ENCODE measurements around the gene KLHL21. TPM values are rescaled to one million over a fixed set of nuclear protein-coding genes. Genes with fewer than 3 reads are reported as not detected.

The KLHL21 gene
- total and polyA plus RNA-seq, 2 experiments from 2014 or later, result 17.7 to 39.3 TPM

DNA sequence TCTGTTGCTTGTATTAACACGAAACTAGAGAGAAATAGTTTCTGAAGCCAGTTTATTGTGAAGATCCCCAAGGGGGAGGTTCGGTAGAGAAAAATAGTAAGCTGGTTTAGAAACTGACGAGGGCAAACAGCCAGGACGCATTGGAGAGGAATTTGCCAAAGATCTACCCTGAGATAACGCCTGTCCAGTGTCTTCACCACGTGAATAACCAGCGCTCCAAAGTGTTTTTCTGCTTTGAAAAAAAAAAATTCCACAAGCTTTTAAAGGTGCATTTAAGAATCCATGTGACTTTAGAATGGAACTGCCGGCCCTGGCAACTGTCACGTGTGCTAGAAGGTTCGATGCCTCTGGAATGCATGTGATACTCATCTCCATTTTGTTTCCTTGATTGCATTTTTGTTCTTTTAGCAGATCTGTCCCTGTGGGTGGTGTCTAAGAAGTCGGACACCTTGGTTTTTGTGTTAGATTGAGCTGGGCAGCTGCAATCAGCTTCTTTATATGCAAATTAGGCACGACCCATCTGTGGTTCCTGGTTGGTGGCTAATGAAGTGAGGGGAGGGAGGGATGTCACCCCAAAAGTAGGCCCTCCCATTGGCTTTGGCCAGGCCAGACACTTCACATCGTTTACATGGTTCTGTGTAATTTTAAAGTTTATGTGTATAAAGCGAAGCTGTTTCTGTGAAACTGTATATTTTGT, 20.7 kb upstream of the KLHL21 start:
- Histone ChIP-seq H3K79me2 (ENCODE audit: insufficient read depth) (peaks cover 90% of the 10 kb centered on the region), H4K20me1 (ENCODE audit: insufficient read depth) (no peaks in the 10 kb centered on the region), H3F3A (ENCODE audit: insufficient read depth) (peaks cover 30% of the 10 kb centered on the region), H3K27ac (no peak overlapping the region), H3K9ac (no peak overlapping the region), H3K9me3 (ENCODE audit: low read depth) (no peaks in the 10 kb centered on the region), H3K27me3 (replicated peaks; ENCODE audit: insufficient read depth) (no peaks in the 10 kb centered on the region), H3K4me2 (ENCODE audit: unreplicated experiment) (no peak overlapping the region), H2AFZ (no peak overlapping the region), H3K4me3 (no peak overlapping the region), H3K9me2 (ENCODE audit: insufficient read depth) (no peaks in the 10 kb centered on the region), H3K36me3 (ENCODE audit: low read depth) (peaks cover 8% of the 10 kb centered on the region), H3K4me1 (ENCODE audit: insufficient read depth) (no peaks in the 10 kb centered on the region)
- WGBS, 2 experiments (ENCODE audit: low coverage in 1 of 2, low lambda C conversion rate in 2 of 2, missing lambda C conversion rate in 2 of 2), result 82 to 87% methylated on average over 14 of the region's 14 CpGs
- in situ Hi-C loops (cut with MboI), result no loop called here
- DNase-seq, result no peak
- no peak for TF ChIP-seq EZH2 (IDR thresholded peaks at IDR 0.05; ENCODE audit: insufficient read depth, poor library complexity, severe bottlenecking)
- TF ChIP-seq EZH2phosphoT487 (IDR thresholded peaks at IDR 0.05; ENCODE audit: insufficient read depth, low read depth), result no peak

DNA sequence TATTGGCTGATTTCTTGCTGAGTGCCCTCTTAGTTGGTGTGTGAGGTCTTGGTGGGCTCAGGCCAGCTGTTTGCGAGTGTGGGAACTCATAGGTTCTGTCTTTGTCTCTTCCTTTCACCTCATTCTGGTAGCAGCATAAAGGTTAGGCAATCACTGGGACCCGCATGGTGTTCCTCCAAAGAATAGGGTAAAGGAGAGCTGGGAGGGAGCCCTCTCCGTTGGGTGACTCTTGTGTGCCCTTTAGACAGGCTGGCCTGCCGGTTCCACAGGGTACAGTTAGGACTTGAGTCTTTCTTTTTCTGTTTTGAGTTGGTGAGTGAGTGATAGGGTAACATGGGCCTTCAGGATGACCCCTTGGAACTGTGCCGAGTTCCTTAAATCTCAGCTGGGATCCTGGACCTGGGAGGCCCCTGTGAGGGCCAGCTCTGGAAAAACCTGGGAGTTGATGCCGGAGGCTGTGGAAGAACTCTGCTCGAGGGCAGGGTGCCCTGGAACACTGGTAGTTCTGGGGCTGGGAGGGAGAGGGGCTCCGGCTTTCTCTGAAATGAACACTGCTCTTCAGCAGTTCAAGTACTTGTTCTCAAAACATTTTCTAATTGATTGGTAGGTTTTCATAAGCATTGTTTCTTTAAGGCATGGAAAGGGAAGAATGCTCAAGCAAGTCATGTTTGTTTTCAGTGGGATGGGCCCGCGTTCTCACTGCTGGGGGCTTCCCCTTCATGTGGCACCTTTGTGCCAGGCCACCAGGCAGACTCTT, 19.9 kb upstream of the KLHL21 start:
- Histone ChIP-seq H3K9ac (no peak overlapping the region), H4K20me1 (ENCODE audit: insufficient read depth) (no peaks in the 10 kb centered on the region)

DNA sequence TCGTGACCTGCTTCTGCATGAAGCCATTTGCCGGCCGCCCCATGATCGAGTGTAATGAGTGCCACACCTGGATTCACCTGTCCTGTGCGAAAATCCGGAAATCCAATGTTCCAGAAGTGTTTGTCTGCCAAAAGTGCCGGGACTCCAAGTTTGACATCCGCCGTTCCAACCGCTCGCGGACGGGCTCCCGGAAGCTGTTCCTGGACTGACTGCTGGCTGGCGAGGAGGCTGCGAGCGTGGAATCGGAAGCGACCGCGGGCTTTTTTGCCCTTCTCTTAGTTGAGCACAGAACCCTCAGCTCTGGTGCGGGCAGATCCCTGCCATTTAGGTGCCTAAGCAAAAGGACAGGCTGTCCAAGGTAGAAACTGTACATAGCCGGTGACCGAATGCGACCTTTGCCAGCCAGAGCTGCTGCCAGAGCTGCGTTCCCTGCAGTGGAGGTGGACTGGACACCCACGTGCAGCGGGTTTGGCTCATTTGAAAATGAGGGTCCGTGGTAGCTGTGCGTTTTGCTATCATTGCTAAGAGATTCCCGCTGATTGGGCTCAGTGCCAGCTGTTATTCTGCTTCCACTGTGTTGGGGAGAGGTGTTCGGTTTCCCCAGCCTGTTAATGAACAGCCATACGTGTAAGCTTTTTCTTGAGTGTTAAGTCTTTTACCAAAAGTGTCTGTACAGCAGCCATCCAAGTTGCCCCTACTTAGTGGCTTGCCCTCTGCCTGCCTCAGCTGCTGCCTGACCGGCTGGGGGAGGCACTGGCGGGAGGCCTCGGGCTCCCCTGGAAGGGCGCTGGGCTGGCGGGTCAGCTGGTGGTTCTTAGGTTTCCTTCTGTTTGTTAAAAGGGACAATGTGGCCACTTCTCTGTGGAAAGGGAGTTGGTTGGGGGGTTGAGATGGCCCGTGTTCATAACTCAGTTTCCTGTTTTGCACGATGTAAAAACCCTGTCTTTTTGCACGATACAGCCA, 19.0 kb upstream of the KLHL21 start:
- peaks cover 90% of the 10 kb centered on the region for H3K79me2 ChIP-seq (ENCODE audit: insufficient read depth)
- H3K27ac ChIP-seq, result no peak overlapping the region
- TF ChIP-seq EZH2 (IDR thresholded peaks at IDR 0.05; ENCODE audit: insufficient read depth, poor library complexity, severe bottlenecking) (no peak), EZH2phosphoT487 (IDR thresholded peaks at IDR 0.05; ENCODE audit: insufficient read depth, low read depth) (no peak)
- H2AFZ ChIP-seq, result no peak overlapping the region
- H3K4me1 ChIP-seq (ENCODE audit: insufficient read depth), result 0 out of 2 replicates have a peak, but pooled peaks cover 3% of the 10 kb centered on the region
- no peaks in the 10 kb centered on the region for H4K20me1 ChIP-seq (ENCODE audit: insufficient read depth)
- in situ Hi-C loops (cut with MboI), result no loop called here
- no peaks in the 10 kb centered on the region for H3K9me3 ChIP-seq (ENCODE audit: low read depth)
- no peaks in the 10 kb centered on the region for H3K27me3 ChIP-seq (replicated peaks; ENCODE audit: insufficient read depth)
- no peak overlapping the region for H3K4me3 ChIP-seq
- no peak overlapping the region for H3K4me2 ChIP-seq (ENCODE audit: unreplicated experiment)
- DNase-seq, result no peak
- peaks cover 30% of the 10 kb centered on the region for H3F3A ChIP-seq (ENCODE audit: insufficient read depth)
- H3K9ac ChIP-seq, result no peak overlapping the region
- peaks cover 8% of the 10 kb centered on the region for H3K36me3 ChIP-seq (ENCODE audit: low read depth)
- no peaks in the 10 kb centered on the region for H3K9me2 ChIP-seq (ENCODE audit: insufficient read depth)
- WGBS, 2 experiments (ENCODE audit: low coverage in 1 of 2, low lambda C conversion rate in 2 of 2, missing lambda C conversion rate in 2 of 2), result 86 to 88% methylated on average over 41 of the region's 41 CpGs

More for the DNA sequence above, 19.9 kb upstream of the KLHL21 start:
- no peak for DNase-seq
- TF ChIP-seq EZH2phosphoT487 (IDR thresholded peaks at IDR 0.05; ENCODE audit: insufficient read depth, low read depth), result no peak
- no peak for TF ChIP-seq EZH2 (IDR thresholded peaks at IDR 0.05; ENCODE audit: insufficient read depth, poor library complexity, severe bottlenecking)
- no peak overlapping the region for H2AFZ ChIP-seq
- H3K4me2 ChIP-seq (ENCODE audit: unreplicated experiment), result no peak overlapping the region
- WGBS, 2 experiments (ENCODE audit: low coverage in 1 of 2, low lambda C conversion rate in 2 of 2, missing lambda C conversion rate in 2 of 2), result 87 to 89% methylated on average over 10 of the region's 10 CpGs
- H3K4me1 ChIP-seq (ENCODE audit: insufficient read depth), result no peaks in the 10 kb centered on the region
- peaks cover 90% of the 10 kb centered on the region for H3K79me2 ChIP-seq (ENCODE audit: insufficient read depth)
- in situ Hi-C loops (cut with MboI), result no loop called here
- no peaks in the 10 kb centered on the region for H3K9me3 ChIP-seq (ENCODE audit: low read depth)
- peaks cover 30% of the 10 kb centered on the region for H3F3A ChIP-seq (ENCODE audit: insufficient read depth)
- peaks cover 8% of the 10 kb centered on the region for H3K36me3 ChIP-seq (ENCODE audit: low read depth)
- H3K4me3 ChIP-seq, result no peak overlapping the region
- no peaks in the 10 kb centered on the region for H3K9me2 ChIP-seq (ENCODE audit: insufficient read depth)
- H3K27me3 ChIP-seq (replicated peaks; ENCODE audit: insufficient read depth), result no peaks in the 10 kb centered on the region
- H3K27ac ChIP-seq, result no peak overlapping the region

- H3K27ac ChIP-seq, result no peak overlapping the region
- H3K27me3 ChIP-seq (replicated peaks; ENCODE audit: insufficient read depth), result no peaks in the 10 kb centered on the region
- peaks cover 91% of the 10 kb centered on the region for H3K79me2 ChIP-seq (ENCODE audit: insufficient read depth)
- WGBS, 2 experiments (ENCODE audit: low coverage in 1 of 2, low lambda C conversion rate in 2 of 2, missing lambda C conversion rate in 2 of 2), result 87 to 97% methylated on average over 4 of the region's 4 CpGs
- H3K36me3 ChIP-seq (ENCODE audit: low read depth), result peaks cover 8% of the 10 kb centered on the region
- H3K9me3 ChIP-seq (ENCODE audit: low read depth), result no peaks in the 10 kb centered on the region
- no peak for DNase-seq
- no peak overlapping the region for H3K4me3 ChIP-seq
- no peaks in the 10 kb centered on the region for H3K9me2 ChIP-seq (ENCODE audit: insufficient read depth)
- no peak overlapping the region for H3K9ac ChIP-seq
- in situ Hi-C loops (cut with MboI), result no loop called here
- H3K4me1 ChIP-seq (ENCODE audit: insufficient read depth), result 0 out of 2 replicates have a peak, but pooled peaks cover 8% of the 10 kb centered on the region
- H2AFZ ChIP-seq, result no peak overlapping the region
- no peak for TF ChIP-seq EZH2phosphoT487 (IDR thresholded peaks at IDR 0.05; ENCODE audit: insufficient read depth, low read depth)
- no peak for TF ChIP-seq EZH2 (IDR thresholded peaks at IDR 0.05; ENCODE audit: insufficient read depth, poor library complexity, severe bottlenecking)
- H4K20me1 ChIP-seq (ENCODE audit: insufficient read depth), result no peaks in the 10 kb centered on the region
- no peak overlapping the region for H3K4me2 ChIP-seq (ENCODE audit: unreplicated experiment)
- H3F3A ChIP-seq (ENCODE audit: insufficient read depth), result peaks cover 28% of the 10 kb centered on the region
These were observed 16.4 kb upstream of the KLHL21 start for GRCh38 chr1:6619045-6619444.

Data from GM23248 (cell line).